HL-60 (cell line): ENCODE results near the gene CMTM5.

ENCODE experiments used
- POLR2AphosphoS5 ChIP-seq: IDR thresholded peaks from 2 replicates; pipeline ENCODE4 v1.6.1; 2012; ENCODE audit warnings: low read depth
- TF ChIP-seq, protein P1 (sequence below): IDR thresholded peaks from one replicate; pipeline ENCODE4 v1.5.1; 2011; ENCODE audit warnings: low read length, control low read depth, inconsistent platforms; ENCODE audit not compliant: insufficient read depth

DNA sequence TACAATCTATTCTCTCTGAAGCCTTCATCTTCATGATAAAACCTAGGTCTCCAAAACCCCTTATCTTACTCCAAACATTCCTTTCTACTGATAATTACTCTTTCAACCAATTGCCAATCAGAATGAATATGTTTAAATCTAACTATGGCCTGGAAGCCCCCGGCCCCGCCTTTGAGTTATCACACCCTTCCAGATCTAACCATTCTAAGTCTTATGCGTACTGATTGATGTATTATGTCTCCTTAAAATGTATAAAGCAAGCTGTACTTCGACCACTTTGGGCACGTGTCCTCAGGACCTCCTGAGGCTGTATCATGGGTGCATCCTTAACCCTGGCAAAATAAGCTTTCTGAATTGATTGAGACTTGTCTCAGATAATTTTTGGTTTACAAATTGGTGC, 41.2 kb upstream of the CMTM5 start:
- no peak for TF ChIP-seq POLR2AphosphoS5
- TF ChIP-seq, protein P1, sequence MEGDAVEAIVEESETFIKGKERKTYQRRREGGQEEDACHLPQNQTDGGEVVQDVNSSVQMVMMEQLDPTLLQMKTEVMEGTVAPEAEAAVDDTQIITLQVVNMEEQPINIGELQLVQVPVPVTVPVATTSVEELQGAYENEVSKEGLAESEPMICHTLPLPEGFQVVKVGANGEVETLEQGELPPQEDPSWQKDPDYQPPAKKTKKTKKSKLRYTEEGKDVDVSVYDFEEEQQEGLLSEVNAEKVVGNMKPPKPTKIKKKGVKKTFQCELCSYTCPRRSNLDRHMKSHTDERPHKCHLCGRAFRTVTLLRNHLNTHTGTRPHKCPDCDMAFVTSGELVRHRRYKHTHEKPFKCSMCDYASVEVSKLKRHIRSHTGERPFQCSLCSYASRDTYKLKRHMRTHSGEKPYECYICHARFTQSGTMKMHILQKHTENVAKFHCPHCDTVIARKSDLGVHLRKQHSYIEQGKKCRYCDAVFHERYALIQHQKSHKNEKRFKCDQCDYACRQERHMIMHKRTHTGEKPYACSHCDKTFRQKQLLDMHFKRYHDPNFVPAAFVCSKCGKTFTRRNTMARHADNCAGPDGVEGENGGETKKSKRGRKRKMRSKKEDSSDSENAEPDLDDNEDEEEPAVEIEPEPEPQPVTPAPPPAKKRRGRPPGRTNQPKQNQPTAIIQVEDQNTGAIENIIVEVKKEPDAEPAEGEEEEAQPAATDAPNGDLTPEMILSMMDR, result no peak
